OCI-LY7 (cell line): ENCODE data around the gene GRIA1. TPM values are rescaled to one million over a fixed set of nuclear protein-coding genes. Genes with fewer than 3 reads are reported as not detected.

Source experiments
- BruUV-seq: library from RNA; stranded (reverse); fragments of 400-500 nt; replicated peaks from 2 replicates; lab custom pipeline; 2021; lab: Mats Ljungman, UMichigan
- CTCF ChIA-PET: fragments of 300-600 bp; sonication (Branson Sonifier 250); formaldehyde crosslinking; loops from one replicate; lab custom pipeline; 2022; ENCODE audit warnings: antibody characterized with exemption; ENCODE audit not compliant: unreplicated experiment; lab: Charles Lee
- POLR2A ChIA-PET: fragments of 300-600 bp; sonication (Branson Sonifier 250); formaldehyde crosslinking; loops from one replicate; lab custom pipeline; 2022; ENCODE audit warnings: antibody characterized with exemption; lab: Charles Lee
- DNase-seq: peaks from one replicate; pipeline ENCODE4 v3.0.0-alpha.2; 2015; ENCODE audit warnings: low spot score
- H2AFZ ChIP-seq: fragments of 200-600 bp; sonication (generic), shearing (Covaris generic); 2 replicates; pipeline ENCODE4 v1.6.1; 2014; ENCODE audit warnings: mild to moderate bottlenecking, antibody characterized with exemption, low read length, moderate library complexity
- H3K27ac ChIP-seq: fragments of 200-600 bp; sonication (generic); 2 replicates; pipeline ENCODE4 v1.5.1; 2014; ENCODE audit warnings: mixed run types, low read depth, mild to moderate bottlenecking, moderate library complexity, low read length, inconsistent platforms; ENCODE audit not compliant: poor library complexity, severe bottlenecking
- H3K36me3 ChIP-seq: fragments of 200-600 bp; sonication (generic); 2 replicates; pipeline ENCODE4 v1.6.1; 2014; ENCODE audit warnings: mild to moderate bottlenecking, antibody characterized with exemption, low read length, moderate library complexity, mixed read lengths; ENCODE audit not compliant: insufficient read depth
- H3K4me1 ChIP-seq: fragments of 200-600 bp; sonication (generic); 2 replicates; pipeline ENCODE4 v1.5.1; 2014; ENCODE audit warnings: mild to moderate bottlenecking, low read length; ENCODE audit not compliant: insufficient read depth, poor library complexity, severe bottlenecking
- H3K4me2 ChIP-seq: fragments of 200-600 bp; sonication (generic); 2 replicates; pipeline ENCODE4 v1.6.1; 2014; ENCODE audit warnings: mild to moderate bottlenecking, low read length
- H3K4me3 ChIP-seq: fragments of 200-600 bp; sonication (generic); 2 replicates; pipeline ENCODE4 v1.5.1; 2014; ENCODE audit warnings: mild to moderate bottlenecking, low read depth, low read length; ENCODE audit not compliant: poor library complexity, severe bottlenecking
- H3K79me2 ChIP-seq: fragments of 200-600 bp; sonication (generic); 2 replicates; pipeline ENCODE4 v1.6.1; 2016; ENCODE audit warnings: low read depth, mild to moderate bottlenecking, low read length, moderate library complexity, mixed read lengths; ENCODE audit not compliant: insufficient read depth
- H3K9me2 ChIP-seq: fragments of 200-600 bp; sonication (generic); 2 replicates; pipeline ENCODE4 v1.6.1; 2016; ENCODE audit warnings: mild to moderate bottlenecking, low read length, mixed read lengths; ENCODE audit not compliant: insufficient read depth
- H3K9me3 ChIP-seq: fragments of 200-600 bp; sonication (generic); 2 replicates; pipeline ENCODE4 v1.6.1; 2014; ENCODE audit warnings: mild to moderate bottlenecking, mixed run types, low read length, mixed read lengths
- H4K20me1 ChIP-seq: fragments of 200-600 bp; sonication (generic); 2 replicates; pipeline ENCODE4 v1.6.1; 2014; ENCODE audit warnings: mild to moderate bottlenecking, antibody characterized with exemption, low read length, moderate library complexity, mixed read lengths; ENCODE audit not compliant: insufficient read depth
- EZH2phosphoT487 ChIP-seq: fragments of 200-600 bp; sonication (generic); IDR thresholded peaks from 2 replicates; pipeline ENCODE4 v1.6.1; 2018; ENCODE audit warnings: low read depth, borderline replicate concordance, mild to moderate bottlenecking, mixed run types, antibody characterized with exemption, low read length, moderate library complexity, mixed read lengths
- intact Hi-C: fragments of 100-400 bp; cut with micrococcal nuclease; formaldehyde crosslinking; loops from one replicate; pipeline ENCODE4 v1.10.0; 2022; ENCODE audit not compliant: unreplicated experiment
- total RNA-seq, 2 experiments: library from RNA; depleted of rRNA in 1 of 2; stranded (reverse); fragments of >200 nt in 1 of 2; shearing (Covaris generic) in 1 of 2; gene quantifications; 2 replicates each; pipeline ENCODE4 v1.2.3, GENCODE V29; 2014 to 2022
- TF ChIP-seq, protein P1 (sequence below): fragments of 200-600 bp; sonication (generic); conservative IDR thresholded peaks from 2 replicates; pipeline ENCODE4 v1.5.1; 2014; ENCODE audit warnings: mild to moderate bottlenecking, antibody characterized with exemption, low read length, moderate library complexity, mixed read lengths

GRIA1 gene
- total RNA-seq, 2 experiments from 2014 or later, result not detected

DNA sequence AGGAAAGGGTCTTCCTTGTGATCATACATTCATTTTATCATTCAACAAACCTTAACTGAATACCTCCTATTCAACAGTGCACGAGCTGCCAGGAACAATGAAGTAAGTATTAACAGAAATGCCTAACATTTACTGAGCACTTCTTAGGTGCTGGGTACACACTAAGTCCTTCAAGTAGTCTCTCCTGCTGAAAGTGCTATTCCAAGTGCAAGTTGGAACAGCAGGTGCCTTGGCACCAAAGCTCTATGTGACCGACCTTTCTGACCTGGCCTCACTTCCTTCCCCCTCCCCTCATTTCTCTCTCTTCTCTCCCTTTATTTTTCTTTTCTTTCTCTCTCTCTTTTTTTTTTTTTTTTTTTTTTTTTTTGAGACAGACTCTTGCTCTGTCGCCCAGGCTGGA, 94.5 kb downstream of the GRIA1 start:
- Histone ChIP-seq H3K27ac (no peak overlapping the region), H3K4me3 (no peak overlapping the region), H2AFZ (no peak overlapping the region), H3K4me1 (no peaks in the 10 kb centered on the region), H3K9me2 (no peaks in the 10 kb centered on the region), H3K36me3 (no peaks in the 10 kb centered on the region), H3K4me2 (no peak overlapping the region), H3K9me3 (no peaks in the 10 kb centered on the region), H3K79me2 (no peaks in the 10 kb centered on the region), H4K20me1 (no peaks in the 10 kb centered on the region)
- CTCF ChIA-PET, result no interaction called here
- intact Hi-C loops, result no loop called here
- DNase-seq, result no peak
- BruUV-seq, result no TSS peak
- POLR2A ChIA-PET, result interaction anchor here (1.1 kb wide), 1 partner anchor 12 kb away, joined by 7 read pairs; no protein-coding TSS in a partner anchor
- TF ChIP-seq, protein P1, sequence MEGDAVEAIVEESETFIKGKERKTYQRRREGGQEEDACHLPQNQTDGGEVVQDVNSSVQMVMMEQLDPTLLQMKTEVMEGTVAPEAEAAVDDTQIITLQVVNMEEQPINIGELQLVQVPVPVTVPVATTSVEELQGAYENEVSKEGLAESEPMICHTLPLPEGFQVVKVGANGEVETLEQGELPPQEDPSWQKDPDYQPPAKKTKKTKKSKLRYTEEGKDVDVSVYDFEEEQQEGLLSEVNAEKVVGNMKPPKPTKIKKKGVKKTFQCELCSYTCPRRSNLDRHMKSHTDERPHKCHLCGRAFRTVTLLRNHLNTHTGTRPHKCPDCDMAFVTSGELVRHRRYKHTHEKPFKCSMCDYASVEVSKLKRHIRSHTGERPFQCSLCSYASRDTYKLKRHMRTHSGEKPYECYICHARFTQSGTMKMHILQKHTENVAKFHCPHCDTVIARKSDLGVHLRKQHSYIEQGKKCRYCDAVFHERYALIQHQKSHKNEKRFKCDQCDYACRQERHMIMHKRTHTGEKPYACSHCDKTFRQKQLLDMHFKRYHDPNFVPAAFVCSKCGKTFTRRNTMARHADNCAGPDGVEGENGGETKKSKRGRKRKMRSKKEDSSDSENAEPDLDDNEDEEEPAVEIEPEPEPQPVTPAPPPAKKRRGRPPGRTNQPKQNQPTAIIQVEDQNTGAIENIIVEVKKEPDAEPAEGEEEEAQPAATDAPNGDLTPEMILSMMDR, result no peak
- TF ChIP-seq EZH2phosphoT487, result no peak

DNA sequence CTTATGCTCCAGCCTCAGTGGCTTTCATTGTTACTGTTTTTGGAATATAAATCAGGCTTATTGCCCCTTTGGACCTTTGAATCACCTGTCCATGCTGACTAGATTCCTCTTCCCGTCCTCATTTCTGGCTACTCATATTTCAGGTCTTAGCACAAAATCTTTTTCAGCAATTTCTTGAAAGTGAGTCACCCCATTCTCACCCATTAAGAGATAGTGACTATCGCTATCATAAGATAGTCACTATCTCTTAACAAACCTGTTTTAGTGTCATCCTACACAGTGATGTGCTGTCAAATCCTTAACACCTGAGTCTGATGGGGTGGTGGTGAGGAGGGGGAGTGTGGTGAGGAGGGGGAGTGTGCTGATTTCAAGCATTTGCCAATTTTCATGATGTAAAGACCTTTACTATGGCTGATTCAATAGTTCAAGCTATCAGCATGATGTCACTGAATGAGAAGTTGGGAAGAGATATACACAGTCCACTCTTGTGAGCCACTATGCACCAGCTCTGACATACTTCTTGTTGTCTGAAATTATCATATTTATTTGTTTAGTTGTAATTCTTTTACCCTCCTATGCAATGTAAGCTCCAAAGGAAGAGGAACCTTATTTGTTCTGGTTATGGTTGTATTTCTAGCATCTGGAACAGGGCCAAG, 95.3 kb downstream of the GRIA1 start:
- BruUV-seq, result no TSS peak
- POLR2A ChIA-PET, result interaction anchor here (0.7 to 1.3 kb wide), 3 partner anchors 12 to 78 kb away, joined by 3 to 5 read pairs (median 4); no protein-coding TSS in a partner anchor

DNA sequence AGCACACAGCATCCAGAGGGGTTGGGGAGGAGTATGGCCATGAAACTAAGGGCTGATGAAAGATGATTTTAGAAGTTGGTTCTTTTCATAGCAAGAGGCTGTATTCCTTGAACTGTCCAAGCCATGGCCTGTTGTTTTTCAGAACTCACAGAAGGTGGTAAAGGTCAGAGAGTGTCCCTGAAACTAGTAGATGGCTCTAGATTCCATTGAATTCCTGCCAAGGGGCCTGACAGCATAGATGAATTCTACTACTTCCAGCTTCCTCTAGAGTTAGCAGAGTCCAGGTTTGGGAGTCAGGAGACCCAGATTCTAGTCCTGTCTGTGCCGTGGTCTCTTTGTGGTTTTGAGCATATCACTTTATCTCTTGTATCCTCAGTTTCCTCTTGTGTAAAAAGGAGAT, 101.6 kb downstream of the GRIA1 start:
- Histone ChIP-seq H3K79me2 (no peaks in the 10 kb centered on the region), H2AFZ (peak overlapping the region; percentile 52; the same call in 1 of the 2 replicates), H3K4me2 (no peak overlapping the region), H3K4me3 (no peak overlapping the region), H3K36me3 (peaks cover 9% of the 10 kb centered on the region), H3K9me3 (peaks cover 11% of the 10 kb centered on the region; the same call in 1 of the 2 replicates), H3K4me1 (peaks cover 52% of the 10 kb centered on the region), H3K27ac (no peak overlapping the region), H4K20me1 (no peaks in the 10 kb centered on the region), H3K9me2 (no peaks in the 10 kb centered on the region)
- ChIA-PET CTCF (interaction anchor here (1.0 kb wide), 1 partner anchor 9 kb away, joined by 5 read pairs; no protein-coding TSS in a partner anchor), POLR2A (no interaction called here)
- no peak for DNase-seq
- intact Hi-C loops, result no loop called here
- TF ChIP-seq, protein P1, result no peak
- no peak for TF ChIP-seq EZH2phosphoT487
- BruUV-seq, result no TSS peak

More for the DNA sequence above, 95.3 kb downstream of the GRIA1 start:
- Histone ChIP-seq H4K20me1 (no peaks in the 10 kb centered on the region), H3K4me3 (no peak overlapping the region), H3K36me3 (no peaks in the 10 kb centered on the region), H3K79me2 (no peaks in the 10 kb centered on the region), H3K4me1 (no peaks in the 10 kb centered on the region), H3K27ac (no peak overlapping the region), H3K4me2 (no peak overlapping the region), H2AFZ (no peak overlapping the region), H3K9me2 (no peaks in the 10 kb centered on the region), H3K9me3 (no peaks in the 10 kb centered on the region)
- no peak for TF ChIP-seq EZH2phosphoT487
- no peak for DNase-seq
- intact Hi-C loops, result no loop called here
- CTCF ChIA-PET, result no interaction called here
